HEK293T (cell line): Measurements from ENCODE around the gene ALG1L2.
"Not testable (repeated sequence)": the region's sequence is repeated elsewhere in the genome, so short reads cannot be mapped to it uniquely, and the experiment has no call there.

Source experiments
- CTCF ChIA-PET: fragments of 350-600 bp; formaldehyde crosslinking; extraction: SDS; loops from one replicate; lab custom pipeline; 2021; ENCODE audit warnings: antibody characterized with exemption, inconsistent platforms; lab: Yijun Ruan, JAX
- POLR2A ChIA-PET: fragments of 350-600 bp; formaldehyde crosslinking; extraction: SDS; loops from one replicate; lab custom pipeline; 2020; ENCODE audit warnings: antibody characterized with exemption, inconsistent platforms; lab: Yijun Ruan, JAX
- DNase-seq: peaks from one replicate; pipeline ENCODE4 v3.0.0; 2012; ENCODE audit warnings: mixed read lengths; ENCODE audit errors: extremely low spot score

The ALG1L2 gene

DNA sequence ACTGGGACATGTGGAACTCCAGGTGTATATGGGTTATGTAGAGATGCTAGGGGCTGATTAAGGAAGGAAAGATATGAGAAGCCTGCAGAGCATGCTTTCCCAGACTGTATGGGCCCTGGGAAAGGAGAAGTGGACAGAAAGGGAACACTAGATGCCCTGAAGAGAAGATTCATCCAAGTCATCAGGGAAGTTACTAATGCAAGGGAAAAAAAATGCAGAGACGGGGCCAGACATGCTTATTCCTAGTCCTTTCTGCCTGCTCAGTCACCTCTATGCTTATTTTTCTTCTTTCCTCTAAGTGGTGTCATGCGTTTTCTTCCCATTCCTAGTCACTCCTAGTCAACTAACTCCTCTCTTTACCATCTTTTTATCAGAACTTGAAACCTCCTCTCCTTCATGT lies 43.8 kb downstream of the ALG1L2 start:
- DNase-seq, POLR2A ChIA-PET: not testable (repeated sequence)
- CTCF ChIA-PET: interaction anchor here (0.6 kb wide), 1 partner anchor 602 kb away, joined by 3 read pairs; no protein-coding TSS in a partner anchor

DNA sequence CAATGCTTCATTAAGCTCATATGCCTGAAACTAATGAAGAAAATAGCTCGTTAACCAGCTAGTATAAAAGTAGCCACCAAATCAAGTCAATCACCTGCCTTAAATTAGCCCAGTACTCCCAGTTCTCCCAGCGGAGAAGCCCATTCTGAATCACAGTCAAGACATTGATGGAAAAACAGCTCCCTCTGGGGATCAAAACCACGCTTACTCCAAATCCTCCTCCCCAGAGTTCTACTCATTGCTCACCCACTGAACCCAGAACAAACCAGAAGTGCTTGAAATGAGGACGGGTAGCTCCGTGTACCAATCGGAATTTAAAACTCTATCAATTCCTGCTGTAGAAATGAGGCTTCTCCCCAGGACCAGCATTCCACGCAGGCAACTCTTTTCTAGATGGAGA lies 54.7 kb downstream of the ALG1L2 start:
- POLR2A ChIA-PET, DNase-seq: not testable (repeated sequence)

DNA sequence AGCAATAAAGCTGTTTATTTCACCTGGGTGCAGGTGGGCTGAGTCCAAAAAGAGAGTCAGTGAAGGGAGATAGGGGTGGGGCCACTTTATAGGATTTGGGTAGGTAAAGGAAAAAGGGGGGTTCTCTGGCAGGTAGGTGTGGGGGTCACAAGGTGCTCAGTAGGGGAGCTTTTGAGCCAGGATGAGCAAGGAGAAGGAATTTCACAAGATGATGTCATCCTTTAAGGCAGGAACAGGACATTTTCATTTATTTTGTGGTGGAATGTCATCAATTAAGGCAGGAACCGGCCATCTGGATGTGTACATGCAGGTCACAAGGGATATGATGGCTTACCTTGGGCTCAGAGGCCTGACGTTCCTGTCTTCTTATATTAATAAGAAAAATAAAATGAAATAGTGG lies 56.1 kb downstream of the ALG1L2 start:
- POLR2A ChIA-PET, CTCF ChIA-PET, DNase-seq: not testable (repeated sequence)

More for the DNA sequence above, 54.7 kb downstream of the ALG1L2 start:
- CTCF ChIA-PET: interaction anchor here (1.1 kb wide), 1 partner anchor 194 kb away, joined by 5 read pairs; no protein-coding TSS in a partner anchor

DNA sequence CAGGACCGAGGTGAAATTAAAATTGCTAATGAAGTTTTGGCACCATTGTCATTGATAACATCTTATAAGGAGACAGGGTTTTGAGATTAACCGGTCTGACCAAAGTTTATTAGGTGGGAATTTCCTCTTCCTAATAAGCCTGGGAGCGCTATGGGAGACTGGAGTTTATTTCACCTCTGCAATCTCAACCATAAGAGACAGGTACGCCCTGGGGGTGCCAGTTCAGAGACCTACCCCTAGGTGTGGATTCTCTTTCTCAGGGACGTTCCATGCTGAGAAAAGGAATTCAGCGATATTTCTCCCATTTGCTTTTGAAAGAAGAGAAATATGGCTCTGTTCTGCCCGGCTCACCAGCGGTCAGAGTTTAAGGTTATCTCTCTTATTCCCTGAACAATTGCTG lies 57.4 kb downstream of the ALG1L2 start:
- CTCF ChIA-PET, POLR2A ChIA-PET, DNase-seq: not testable (repeated sequence)

DNA sequence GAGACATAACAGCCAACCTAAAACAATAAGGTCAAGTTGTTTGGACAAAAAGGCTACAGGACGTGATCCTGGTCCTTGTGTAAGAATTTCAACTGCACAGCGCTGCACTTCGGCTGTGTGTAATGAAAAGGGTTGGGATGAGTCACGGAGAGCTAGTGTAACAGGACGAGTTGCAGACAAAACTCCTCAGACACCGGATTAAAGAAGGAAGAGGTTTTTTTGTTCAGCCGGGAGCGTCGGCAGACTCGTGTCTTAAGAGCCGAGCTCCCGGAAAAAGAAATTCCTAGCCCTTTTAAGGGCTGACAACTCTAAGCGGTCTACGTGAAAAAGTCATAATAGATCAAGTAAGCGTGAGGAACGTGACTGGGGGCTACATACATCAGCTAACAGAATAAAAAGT lies 59.1 kb downstream of the ALG1L2 start:
- CTCF ChIA-PET, POLR2A ChIA-PET, DNase-seq: not testable (repeated sequence)

DNA sequence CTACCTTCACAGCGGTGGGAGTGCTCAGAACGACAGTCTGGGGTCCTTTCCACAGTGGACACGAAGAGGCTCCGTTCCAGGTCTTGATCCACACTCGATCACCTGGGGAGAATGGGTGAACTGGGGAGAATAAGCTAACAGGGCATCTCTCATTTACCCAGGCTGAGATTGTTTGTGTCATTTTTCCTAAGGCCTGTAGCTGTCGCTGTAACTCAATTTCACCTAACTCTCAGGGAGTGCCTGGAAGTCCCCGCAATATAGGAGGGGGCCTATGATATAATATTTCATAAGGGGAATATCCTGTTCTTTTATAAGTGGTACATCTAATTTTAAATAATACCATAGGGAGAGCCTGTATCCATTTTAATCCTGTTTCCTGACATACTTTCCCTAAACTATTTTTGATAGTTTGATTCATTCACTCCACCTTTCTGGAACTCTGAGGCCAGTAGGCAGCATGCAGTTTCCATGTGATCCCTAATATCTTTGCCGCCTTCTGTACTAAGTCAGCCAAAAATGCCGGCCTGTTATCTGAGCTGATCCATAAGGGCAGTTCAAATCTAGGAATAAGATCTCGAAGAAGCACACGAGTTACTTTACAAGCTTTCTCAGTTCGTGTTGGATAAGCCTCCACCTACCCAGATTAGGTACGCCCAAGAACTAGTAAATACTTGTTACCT lies 62.2 kb downstream of the ALG1L2 start:
- DNase-seq, POLR2A ChIA-PET, CTCF ChIA-PET: not testable (repeated sequence)

DNA sequence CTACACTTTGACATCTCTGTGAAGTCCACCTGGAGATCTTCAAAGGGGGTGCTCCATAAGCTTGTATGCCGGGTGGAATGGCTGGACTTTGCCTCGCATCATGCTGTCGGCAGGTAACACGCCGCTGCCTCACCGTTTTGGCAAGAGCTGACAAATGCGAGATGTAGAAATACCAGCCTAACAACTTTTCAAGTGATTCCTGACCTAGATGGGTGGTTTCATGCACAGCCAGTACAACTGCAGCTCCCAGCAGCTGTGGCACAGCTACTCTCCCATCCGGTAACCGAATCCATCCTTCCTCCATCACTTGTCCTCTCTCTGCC lies 62.7 kb downstream of the ALG1L2 start:
- POLR2A ChIA-PET, CTCF ChIA-PET, DNase-seq: not testable (repeated sequence)

DNA sequence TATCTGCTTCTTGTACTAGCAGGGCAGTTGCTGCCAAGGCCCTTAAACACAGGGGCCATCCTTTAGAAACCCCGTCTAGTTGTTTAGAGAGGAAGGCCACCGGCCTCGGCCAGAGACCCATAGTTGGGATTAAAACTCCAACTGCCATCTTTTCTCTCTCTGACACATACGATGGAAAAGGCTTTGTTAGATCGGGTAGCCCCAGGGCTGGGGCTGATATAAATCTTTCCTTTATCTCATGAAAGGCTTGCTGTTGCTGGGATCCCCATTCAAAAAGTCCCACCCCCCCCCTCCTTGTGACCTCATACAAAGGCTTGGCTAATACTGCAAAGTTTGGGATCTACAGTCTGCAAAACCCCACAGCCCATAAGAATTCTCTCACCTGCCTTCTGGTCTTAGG lies 63.8 kb downstream of the ALG1L2 start:
- CTCF ChIA-PET, DNase-seq, POLR2A ChIA-PET: not testable (repeated sequence)

DNA sequence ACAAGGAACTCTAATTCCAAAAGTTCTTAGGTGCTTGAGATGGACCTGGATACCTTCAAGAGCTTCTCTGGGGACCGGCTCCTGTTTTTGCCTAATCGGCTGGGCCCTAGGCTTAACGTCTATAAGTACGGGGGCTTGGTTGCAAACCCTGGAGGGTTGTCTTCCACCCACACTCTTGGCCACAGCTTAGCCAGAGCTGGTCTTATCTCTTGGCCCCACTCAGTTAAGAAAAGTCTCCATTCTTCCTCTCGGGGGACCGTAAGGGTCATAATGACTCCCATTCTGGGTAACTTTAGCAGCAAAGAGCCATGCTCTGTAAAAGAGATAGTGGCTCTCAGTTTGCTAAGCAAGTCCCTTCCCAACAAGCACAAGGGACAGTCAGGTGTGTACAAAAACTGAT lies 64.8 kb downstream of the ALG1L2 start:
- POLR2A ChIA-PET, CTCF ChIA-PET, DNase-seq: not testable (repeated sequence)
